ENCODE measurements around the gene CMTM8. TPM values are rescaled to one million over a fixed set of nuclear protein-coding genes. Genes with fewer than 3 reads are reported as not detected.

Gene CMTM8
- total RNA-seq, 1 donor from 2014 or later = 5.7 TPM

DNA sequence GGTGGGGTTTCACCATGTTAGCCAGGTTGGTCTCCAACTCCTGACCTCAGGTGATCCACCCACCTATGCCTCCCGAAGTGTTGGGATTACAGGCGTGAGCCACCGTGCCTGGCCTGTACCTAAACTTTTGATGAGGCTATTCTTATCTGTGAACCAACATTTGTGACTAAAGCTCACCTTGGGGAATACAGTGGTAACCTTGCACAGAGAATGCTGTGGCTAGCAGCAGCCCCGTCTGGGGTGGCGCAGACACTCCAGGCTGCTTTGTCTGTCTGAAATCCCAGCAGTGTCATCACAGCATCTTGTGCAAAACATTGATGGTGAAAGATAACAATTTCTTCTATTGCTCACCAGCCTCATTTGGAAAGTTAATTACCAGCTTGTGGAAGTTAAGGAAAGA, 58.9 kb downstream of the CMTM8 start:
- no peak overlapping the region for H3K4me3 ChIP-seq
- no peaks in the 10 kb centered on the region for H3K36me3 ChIP-seq
- H3K27me3 ChIP-seq (ENCODE audit: low read depth) = no peaks in the 10 kb centered on the region
- no peak for DNase-seq
- H3K4me1 ChIP-seq = peaks cover 16% of the 10 kb centered on the region
- TF ChIP-seq, protein P1, sequence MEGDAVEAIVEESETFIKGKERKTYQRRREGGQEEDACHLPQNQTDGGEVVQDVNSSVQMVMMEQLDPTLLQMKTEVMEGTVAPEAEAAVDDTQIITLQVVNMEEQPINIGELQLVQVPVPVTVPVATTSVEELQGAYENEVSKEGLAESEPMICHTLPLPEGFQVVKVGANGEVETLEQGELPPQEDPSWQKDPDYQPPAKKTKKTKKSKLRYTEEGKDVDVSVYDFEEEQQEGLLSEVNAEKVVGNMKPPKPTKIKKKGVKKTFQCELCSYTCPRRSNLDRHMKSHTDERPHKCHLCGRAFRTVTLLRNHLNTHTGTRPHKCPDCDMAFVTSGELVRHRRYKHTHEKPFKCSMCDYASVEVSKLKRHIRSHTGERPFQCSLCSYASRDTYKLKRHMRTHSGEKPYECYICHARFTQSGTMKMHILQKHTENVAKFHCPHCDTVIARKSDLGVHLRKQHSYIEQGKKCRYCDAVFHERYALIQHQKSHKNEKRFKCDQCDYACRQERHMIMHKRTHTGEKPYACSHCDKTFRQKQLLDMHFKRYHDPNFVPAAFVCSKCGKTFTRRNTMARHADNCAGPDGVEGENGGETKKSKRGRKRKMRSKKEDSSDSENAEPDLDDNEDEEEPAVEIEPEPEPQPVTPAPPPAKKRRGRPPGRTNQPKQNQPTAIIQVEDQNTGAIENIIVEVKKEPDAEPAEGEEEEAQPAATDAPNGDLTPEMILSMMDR (IDR thresholded peaks at IDR 0.05; ENCODE audit: borderline replicate concordance) = no peak
- intact Hi-C loops (cut with micrococcal nuclease) = loop anchor here (5.0 to 10.0 kb wide), 2 partner anchors 40 to 97 kb away; partner anchors contain the start of gene CMTM7
- no peak overlapping the region for H3K27ac ChIP-seq (replicated peaks)
- H3K9me3 ChIP-seq (replicated peaks) = no peaks in the 10 kb centered on the region

DNA sequence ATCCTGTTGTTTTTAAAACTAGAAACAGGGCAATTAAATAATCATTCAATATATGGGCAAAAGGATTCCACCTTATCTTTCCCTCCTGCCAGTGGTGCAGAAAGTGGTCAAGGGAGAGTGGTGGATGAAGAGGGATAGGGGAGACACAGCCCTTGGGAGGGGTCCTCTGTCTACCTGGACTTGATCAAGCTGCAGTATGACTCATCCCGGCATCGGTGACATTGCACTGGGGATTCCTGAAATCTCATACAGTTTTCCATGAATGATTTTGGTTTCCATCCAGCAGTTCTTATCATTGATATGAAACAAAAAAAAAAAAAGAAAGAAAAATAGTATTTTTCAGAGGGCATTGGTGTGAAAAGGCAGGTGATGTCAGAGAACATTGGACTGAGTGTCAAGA, 62.9 kb downstream of the CMTM8 start:
- Histone ChIP-seq H3K9me3 (replicated peaks) (no peaks in the 10 kb centered on the region), H3K4me3 (no peak overlapping the region), H3K27ac (replicated peaks) (no peak overlapping the region), H3K27me3 (ENCODE audit: low read depth) (no peaks in the 10 kb centered on the region), H3K4me1 (peaks cover 37% of the 10 kb centered on the region), H3K36me3 (no peaks in the 10 kb centered on the region)
- intact Hi-C loops (cut with micrococcal nuclease) = no loop called here
- TF ChIP-seq, protein P1 (IDR thresholded peaks at IDR 0.05; ENCODE audit: borderline replicate concordance) = no peak
- no peak for DNase-seq

DNA sequence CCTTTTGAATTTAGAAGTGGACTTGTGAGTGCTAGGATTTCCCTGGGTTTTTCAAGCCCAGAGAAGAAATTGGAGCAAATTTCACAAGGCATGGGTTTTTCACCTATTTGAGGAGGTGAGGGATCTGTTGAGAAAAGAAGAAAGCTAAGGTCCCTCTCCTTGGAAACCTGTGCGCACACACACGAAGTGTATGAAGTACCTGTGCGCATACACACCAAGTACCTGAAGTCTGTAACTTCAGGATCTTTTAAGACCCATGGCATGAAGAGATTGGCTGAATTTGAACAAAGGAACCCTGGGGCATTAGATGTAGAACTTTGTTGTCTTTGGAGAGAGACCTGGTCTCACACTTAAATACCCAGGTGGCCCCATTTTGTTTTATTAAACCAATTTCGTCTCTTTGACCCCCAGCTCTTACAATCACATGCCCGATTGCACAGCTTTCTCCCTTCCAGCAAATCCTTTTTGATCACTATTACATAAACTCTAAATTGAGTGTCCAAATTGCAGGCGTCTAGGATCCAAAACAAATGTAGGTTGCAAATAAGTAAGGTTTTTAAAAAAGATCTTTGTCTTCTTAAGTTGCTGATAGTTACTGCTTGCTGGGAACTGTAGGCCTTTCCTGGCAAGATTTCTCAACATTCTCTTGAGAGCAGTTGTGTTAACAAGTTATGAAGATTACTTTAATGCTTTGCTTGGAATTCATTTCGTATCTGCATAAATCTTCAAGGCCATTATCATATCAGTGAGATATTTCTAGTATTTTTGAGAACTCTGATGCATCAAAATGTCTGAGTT, 64.3 kb downstream of the CMTM8 start:
- no peaks in the 10 kb centered on the region for H3K9me3 ChIP-seq (replicated peaks)
- H3K4me3 ChIP-seq = no peak overlapping the region
- H3K4me1 ChIP-seq = peaks cover 28% of the 10 kb centered on the region
- no peaks in the 10 kb centered on the region for H3K36me3 ChIP-seq
- TF ChIP-seq, protein P1 (IDR thresholded peaks at IDR 0.05; ENCODE audit: borderline replicate concordance) = no peak
- H3K27me3 ChIP-seq (ENCODE audit: low read depth) = no peaks in the 10 kb centered on the region
- no peak for DNase-seq
- intact Hi-C loops (cut with micrococcal nuclease) = no loop called here
- peak overlapping the region; percentile 57 for H3K27ac ChIP-seq (replicated peaks)

DNA sequence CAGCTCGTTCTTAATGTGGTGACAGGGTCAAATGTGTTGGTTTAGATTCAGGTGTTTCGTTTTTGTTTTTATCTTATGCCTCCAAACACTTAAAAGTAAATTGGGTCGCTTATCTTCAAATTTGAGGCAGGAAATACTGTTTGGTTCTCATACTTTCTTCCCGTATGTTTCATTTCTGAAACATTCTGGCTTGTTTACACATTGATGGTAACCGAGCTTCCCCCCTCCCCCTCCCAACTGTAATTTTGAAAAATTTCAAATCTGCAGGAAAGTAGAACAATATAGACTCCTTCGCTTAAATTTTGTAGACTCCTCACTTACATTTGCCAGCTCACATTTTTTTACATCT, 64.9 kb downstream of the CMTM8 start:
- Histone ChIP-seq H3K27ac (replicated peaks) (peak overlapping the region; percentile 57), H3K4me1 (peaks cover 28% of the 10 kb centered on the region), H3K9me3 (replicated peaks) (no peaks in the 10 kb centered on the region), H3K4me3 (no peak overlapping the region), H3K27me3 (ENCODE audit: low read depth) (no peaks in the 10 kb centered on the region), H3K36me3 (no peaks in the 10 kb centered on the region)
- DNase-seq = no peak
- intact Hi-C loops (cut with micrococcal nuclease) = no loop called here
- TF ChIP-seq, protein P1 (IDR thresholded peaks at IDR 0.05; ENCODE audit: borderline replicate concordance) = no peak

DNA sequence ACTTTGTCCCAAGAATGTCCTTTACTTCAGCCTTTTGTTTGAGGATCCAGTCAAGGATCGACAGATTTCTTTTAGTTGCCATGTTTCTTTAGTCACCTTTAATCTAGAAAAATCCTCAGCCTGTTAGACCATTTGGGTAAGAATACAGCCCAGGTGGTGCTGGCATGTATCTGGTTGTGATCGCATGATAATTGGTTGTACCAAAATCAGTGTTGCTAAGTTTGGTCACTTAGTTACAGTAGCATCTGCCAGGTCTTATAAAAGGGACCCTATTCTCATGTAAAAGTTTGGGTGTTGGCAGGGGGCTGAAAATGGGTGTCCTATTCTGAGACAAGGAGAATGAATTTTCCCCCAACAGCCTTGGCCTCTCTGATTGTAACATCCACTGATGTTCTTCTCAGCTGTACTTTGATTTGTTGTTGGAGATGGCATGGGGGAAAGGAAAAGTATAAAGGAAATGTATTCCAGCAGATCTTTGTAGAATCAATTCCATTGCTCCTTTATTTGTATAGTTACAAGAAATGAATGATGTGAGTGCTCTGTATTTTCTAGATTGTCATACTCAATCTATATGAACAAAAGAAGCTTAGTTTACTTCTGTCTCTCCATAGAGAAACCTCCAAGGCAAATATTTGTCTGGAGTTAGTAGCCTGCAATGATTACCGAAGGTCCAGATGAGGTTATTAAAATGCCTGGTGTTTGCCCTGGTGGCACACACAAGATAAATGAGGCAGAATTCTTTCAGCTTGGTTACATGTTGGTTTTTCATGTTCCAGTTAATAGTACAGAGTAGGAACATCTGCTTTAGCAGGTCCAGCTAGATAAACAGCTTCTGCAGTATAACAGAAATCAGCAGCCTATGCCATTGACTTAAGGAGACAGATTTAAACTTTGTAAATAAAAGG, 65.7 kb downstream of the CMTM8 start:
- intact Hi-C loops (cut with micrococcal nuclease) = no loop called here
- TF ChIP-seq, protein P1 (IDR thresholded peaks at IDR 0.05; ENCODE audit: borderline replicate concordance) = no peak
- peak overlapping the region; percentile 57 for H3K27ac ChIP-seq (replicated peaks)

More for the DNA sequence above, 65.7 kb downstream of the CMTM8 start:
- peaks cover 28% of the 10 kb centered on the region for H3K4me1 ChIP-seq
- no peaks in the 10 kb centered on the region for H3K27me3 ChIP-seq (ENCODE audit: low read depth)
- no peak overlapping the region for H3K4me3 ChIP-seq
- H3K36me3 ChIP-seq = no peaks in the 10 kb centered on the region
- DNase-seq = no peak
- no peaks in the 10 kb centered on the region for H3K9me3 ChIP-seq (replicated peaks)

Data from left ventricle myocardium inferior (tissue), 1 donor.